HCT116 (cell line): ENCODE measurements around the gene ANKLE2.

ENCODE experiments used
- CEBPB ChIP-seq: IDR thresholded peaks from 2 replicates; pipeline ENCODE4 v1.6.1; 2012; ENCODE audit warnings: low read depth
- CTCF ChIP-seq, 3 experiments: fragments of 200-600 bp in 1 of 3; sonication (generic) in 1 of 3; IDR thresholded peaks in 2 of 3; conservative IDR thresholded peaks in 1 of 3; 2 replicates each; pipeline ENCODE4 v1.5.1; 2012 to 2017; ENCODE audit warnings: low read depth in 2 of 3, low read length in 2 of 3, antibody characterized with exemption in 1 of 3, borderline replicate concordance in 1 of 3, control low read depth in 1 of 3, mild to moderate bottlenecking in 1 of 3, mixed read lengths in 1 of 3, mixed run types in 1 of 3, moderate library complexity in 1 of 3; ENCODE audit not compliant: insufficient read depth in 1 of 3
- EZH2 ChIP-seq: fragments of 200-600 bp; sonication (generic); IDR thresholded peaks from 2 replicates; pipeline ENCODE4 v1.6.1; 2017; ENCODE audit warnings: antibody characterized with exemption, mixed run types
- EZH2phosphoT487 ChIP-seq: fragments of 200-600 bp; IDR thresholded peaks from 2 replicates; pipeline ENCODE4 v1.6.1; 2018; ENCODE audit warnings: antibody characterized with exemption, borderline replicate concordance
- POLR2A ChIP-seq: IDR thresholded peaks from 2 replicates; pipeline ENCODE4 v1.7.0; 2011; ENCODE audit warnings: borderline replicate concordance; ENCODE audit not compliant: insufficient read depth, insufficient read length; ENCODE audit errors: extremely low read depth
- SIN3A ChIP-seq: IDR thresholded peaks from 2 replicates; pipeline ENCODE4 v1.6.1; 2012; ENCODE audit warnings: low read depth
- SP1 ChIP-seq: IDR thresholded peaks from 2 replicates; pipeline ENCODE4 v1.6.1; 2012; ENCODE audit warnings: low read depth
- YY1 ChIP-seq: IDR thresholded peaks from 2 replicates; pipeline ENCODE4 v1.6.1; 2011; ENCODE audit warnings: low read length, low read depth, moderate library complexity, mild to moderate bottlenecking; ENCODE audit not compliant: insufficient replicate concordance; ENCODE audit errors: extremely low read depth
- ZBTB33 ChIP-seq: IDR thresholded peaks from 2 replicates; pipeline ENCODE4 v1.6.1; 2011; ENCODE audit warnings: mild to moderate bottlenecking, low read length, moderate library complexity; ENCODE audit not compliant: insufficient replicate concordance; ENCODE audit errors: extremely low read depth
- ZNF274 ChIP-seq: fragments of 200-500 bp; sonication (Bioruptor generic); IDR thresholded peaks from 2 replicates; pipeline ENCODE4 v1.6.1; 2014; ENCODE audit warnings: mild to moderate bottlenecking, low read depth, low read length, inconsistent platforms

GRCh38 chr12:132695431-132695830 is 66.2 kb downstream of the ANKLE2 start:
- TF ChIP-seq CTCF (IDR thresholded peaks at IDR 0.05 in 2 of 3, conservative IDR thresholded peaks at IDR 0.05 in 1 of 3; ENCODE audit: borderline replicate concordance in 1 of 3, insufficient read depth in 1 of 3, low read depth in 2 of 3, low read length in 2 of 3) (no peak), EZH2 (no peak), EZH2phosphoT487 (no peak), CEBPB (no peak), POLR2A (no peak), ZBTB33 (no peak), YY1 (no peak), SP1 (no peak), SIN3A (no peak), ZNF274 (no peak)
